GM21515 (cell line): ENCODE results near the gene SOS2.

Source experiments
- ATAC-seq: cut with Tn5 transposase; IDR thresholded peaks from one replicate; pipeline ENCODE4 v1.9.1; 2021; ENCODE audit not compliant: unreplicated experiment

The SOS2 gene

GRCh38 chr14:50231475-50232275 is at the start of gene SOS2:
TSS of gene SOS2 (minus strand) at chr14:50231578. CDS start at chr14:50231283, 295 bp downstream.
- ATAC-seq, result peak; percentile 87

DNA sequence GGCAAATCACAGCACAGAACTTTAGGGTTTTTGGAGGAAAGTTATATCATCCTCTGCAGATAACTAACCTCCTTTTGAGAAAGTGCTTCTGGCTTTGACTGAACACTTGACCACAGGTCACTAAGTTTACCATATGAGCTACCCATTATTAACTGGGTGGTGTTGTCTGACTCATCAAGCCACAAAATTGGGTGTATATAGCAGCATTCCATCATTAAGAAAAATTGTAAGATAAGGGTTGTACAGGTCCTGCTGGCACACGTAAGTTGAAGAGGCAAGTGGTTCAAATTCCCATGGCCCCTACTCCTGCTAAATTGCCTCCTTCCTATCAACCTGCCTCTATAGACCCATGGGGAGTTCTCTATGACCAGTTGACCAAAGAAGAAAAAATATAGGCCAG is 41.1 kb upstream of the SOS2 start:
- ATAC-seq, result no peak

DNA sequence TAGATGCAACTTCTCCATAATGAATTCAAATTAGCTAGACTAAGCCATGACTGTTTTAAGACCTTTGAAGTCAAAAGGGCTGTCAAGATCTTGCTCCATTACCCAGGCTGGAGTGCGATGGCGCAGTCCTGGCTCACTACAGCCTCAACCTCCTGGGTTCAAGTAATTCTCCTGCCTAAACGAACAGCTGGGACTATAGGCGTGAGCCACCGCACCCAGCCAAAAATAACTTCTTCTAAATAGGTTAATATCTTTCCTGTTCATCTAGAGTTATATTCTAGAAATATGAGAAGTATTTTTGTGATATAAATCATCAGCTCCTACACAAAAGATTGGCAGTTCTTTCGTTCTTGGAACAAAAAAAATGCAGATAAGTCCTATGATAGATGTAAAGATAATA is 39.6 kb upstream of the SOS2 start:
- no peak for ATAC-seq

DNA sequence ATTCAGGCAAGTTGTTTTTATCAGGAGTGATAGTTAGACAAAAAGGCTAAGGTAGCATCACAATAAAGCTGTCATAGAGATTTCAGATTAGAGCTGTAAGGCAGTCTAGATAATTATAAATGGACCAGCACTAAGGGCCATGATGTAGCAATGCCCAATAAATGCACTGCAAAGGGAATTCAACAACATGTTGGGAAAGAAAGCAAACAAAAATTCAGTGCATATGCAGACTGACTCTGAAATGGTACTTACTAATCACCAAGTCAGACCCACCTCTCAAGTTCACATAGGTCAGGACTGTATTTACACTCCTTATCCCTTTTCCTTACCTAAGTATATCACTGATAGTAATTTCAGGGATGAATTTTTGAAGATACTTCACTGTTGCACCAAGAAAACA is 33.7 kb upstream of the SOS2 start:
- ATAC-seq, result no peak

DNA sequence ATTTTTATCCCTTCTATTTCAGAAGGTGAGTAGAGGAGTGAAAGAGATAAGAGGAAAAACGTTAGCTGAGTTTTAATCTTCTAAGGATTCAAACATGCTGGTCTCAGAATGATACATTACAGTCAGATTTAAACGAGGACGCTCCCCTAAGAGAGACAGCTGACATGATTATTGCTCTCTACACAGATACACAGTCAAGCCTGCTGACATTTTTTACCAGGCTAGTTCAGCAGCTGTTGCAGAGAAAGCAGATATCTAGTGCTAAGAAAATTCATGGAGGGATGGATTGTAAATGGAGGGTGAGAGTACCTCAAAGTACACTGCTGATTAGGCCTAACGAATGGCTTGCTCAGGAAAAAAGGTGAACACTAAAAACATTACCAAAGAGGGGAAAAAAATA is 31.9 kb upstream of the SOS2 start:
- ATAC-seq, result no peak

DNA sequence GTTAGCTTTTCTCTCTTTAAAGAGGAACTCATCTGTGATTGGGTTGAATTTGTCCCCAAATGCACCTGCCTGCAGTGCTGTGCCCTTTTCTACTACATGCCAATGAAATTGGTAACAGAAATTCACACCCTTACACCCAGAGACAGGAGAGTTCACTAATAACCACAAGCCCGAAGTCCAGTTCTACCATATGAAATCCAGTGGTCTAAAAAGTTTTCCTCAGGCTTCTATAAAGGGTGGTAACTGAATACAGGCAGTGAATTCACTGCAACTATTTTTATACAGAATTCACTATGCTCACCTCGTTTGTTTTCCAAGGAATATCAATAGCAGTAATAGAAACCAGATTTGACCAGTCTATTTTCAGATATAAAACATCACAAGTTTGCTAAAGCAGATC is 31.5 kb upstream of the SOS2 start:
- ATAC-seq, result no peak

GRCh38 chr14:50260511-50260910 is 29.1 kb upstream of the SOS2 start:
- ATAC-seq, result no peak

DNA sequence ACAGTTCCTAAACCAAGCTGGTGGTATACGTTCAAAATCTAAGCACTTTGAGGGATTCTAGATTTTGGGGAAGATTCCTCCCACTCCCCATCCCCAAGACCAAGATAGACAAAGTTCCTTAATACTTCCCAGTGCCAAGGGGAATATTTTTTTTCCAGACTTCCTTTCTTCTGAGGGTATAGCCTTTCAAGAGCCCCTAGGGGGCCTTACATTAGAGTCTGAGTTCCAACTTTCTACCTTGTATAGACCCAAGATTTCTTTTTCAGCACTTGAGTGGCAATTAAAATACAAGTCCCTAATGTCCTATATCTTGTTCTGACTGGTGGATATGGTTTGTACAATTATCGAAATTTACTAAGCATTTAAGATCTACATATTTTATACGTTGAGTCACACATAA is 28.7 kb upstream of the SOS2 start:
- no peak for ATAC-seq

DNA sequence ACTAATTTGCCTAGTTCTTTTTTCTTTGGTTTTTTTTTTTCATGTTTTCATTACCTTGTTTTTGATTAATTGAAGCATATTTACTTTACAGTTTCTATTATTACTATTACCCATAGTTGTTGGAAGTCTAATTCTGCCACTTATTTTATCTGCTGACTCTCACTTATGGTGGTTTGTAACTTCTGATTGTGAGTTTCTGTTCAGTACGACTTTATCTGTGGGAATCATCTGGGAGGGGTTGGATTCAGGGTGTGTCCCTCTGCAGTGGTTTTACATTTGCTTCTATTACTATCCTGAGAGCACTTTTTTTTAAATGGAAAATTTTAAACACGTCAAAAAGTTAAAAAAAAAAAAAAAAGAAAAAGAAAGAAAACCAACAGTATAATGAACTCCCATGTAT is 26.4 kb upstream of the SOS2 start:
- no peak for ATAC-seq

DNA sequence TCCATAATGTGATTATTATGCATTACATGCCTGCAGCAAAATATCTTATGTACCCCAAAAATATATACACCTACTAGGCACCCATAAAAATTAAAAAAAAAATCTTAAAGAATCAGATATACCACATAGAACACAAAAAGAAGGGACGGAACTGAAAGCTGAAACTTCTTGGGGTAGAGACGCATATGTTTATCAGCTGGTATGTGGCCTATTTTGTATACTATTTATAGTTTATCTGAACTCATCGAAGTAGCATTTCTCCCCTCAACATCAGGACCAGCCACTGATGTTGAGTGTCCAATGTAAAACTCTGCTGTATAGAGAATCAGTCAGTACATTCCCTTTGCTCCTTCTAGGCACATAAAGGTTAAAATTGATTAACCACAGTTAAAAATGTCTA is 22.9 kb upstream of the SOS2 start:
- no peak for ATAC-seq

DNA sequence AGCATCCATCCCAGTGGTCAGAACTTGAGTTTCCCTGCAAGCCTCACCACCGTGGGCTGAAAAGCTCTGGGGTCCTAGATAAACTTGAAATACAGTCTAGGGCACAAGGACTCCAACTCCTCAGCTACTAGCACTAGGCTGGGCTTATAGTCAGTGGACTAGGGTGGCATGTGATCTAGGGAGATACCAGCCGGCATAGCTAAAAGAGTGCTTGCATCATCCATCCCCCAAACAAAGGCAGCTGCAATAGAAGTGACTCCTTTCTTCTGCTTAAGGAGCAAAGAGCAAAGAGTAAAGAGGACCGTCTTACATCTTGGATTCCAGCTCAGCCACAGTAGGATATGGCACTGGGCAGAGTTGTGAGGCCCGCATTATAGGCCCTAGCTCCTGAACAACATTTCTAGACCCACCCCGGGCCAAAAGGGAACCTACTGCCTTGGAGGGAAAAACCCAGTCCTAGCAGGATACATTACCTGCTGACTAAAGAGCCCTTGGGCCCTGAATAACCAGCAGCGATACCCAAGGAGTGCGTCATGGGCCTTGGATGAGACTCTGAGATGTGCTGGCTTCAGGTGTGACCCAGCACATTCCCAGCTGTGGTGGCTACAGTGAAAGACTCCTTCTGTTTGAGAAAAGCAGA is 17.9 kb upstream of the SOS2 start:
- ATAC-seq, result no peak

- ATAC-seq, result no peak
Observed at GRCh38 chr14:50247245-50247644, 15.9 kb upstream of the SOS2 start.

DNA sequence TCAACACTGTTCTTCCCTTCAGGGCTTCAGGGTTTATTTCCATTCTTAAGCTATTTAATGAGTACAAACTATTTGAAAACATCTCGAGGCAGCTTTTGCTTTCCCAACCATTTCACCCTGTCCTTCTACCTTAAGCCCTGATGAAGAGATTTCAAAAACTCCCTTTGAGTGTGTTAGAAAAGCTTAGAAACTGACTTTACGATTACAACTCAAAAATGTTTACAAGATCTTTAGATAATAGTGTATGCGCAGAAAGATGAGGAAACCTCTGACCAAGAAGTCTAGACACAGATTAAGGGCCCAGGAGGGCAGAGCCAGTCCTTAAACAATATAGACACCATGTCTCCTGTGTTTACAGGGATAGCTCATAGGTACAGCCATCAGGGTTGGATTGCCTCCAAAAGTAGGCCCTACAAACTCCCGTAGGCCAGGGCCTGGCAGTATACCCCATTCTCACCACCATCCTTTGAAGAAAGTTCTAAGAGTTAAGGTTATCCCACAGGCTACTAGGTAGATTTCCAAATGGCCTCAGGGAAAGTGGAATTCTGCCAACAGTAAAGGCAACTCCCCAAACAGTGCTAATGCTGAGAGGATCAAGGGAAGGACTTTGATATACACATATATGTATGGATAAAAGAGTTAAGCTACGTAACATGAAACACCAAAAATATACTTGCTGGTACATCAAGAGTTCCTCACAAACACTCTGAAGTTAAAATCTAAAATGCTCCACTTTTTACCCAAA is 11.4 kb upstream of the SOS2 start:
- ATAC-seq, result no peak

- ATAC-seq, result no peak
Observed at GRCh38 chr14:50242096-50242495, 10.7 kb upstream of the SOS2 start.

- no peak for ATAC-seq
Observed at GRCh38 chr14:50237427-50237826, 6.0 kb upstream of the SOS2 start.

GRCh38 chr14:50233951-50234250 is 2.5 kb upstream of the SOS2 start:
- ATAC-seq, result no peak

- no peak for ATAC-seq
Observed at GRCh38 chr14:50233166-50233950, 2.0 kb upstream of the SOS2 start.

GRCh38 chr14:50232276-50232642 is 881 bp upstream of the SOS2 start:
- no peak for ATAC-seq

DNA sequence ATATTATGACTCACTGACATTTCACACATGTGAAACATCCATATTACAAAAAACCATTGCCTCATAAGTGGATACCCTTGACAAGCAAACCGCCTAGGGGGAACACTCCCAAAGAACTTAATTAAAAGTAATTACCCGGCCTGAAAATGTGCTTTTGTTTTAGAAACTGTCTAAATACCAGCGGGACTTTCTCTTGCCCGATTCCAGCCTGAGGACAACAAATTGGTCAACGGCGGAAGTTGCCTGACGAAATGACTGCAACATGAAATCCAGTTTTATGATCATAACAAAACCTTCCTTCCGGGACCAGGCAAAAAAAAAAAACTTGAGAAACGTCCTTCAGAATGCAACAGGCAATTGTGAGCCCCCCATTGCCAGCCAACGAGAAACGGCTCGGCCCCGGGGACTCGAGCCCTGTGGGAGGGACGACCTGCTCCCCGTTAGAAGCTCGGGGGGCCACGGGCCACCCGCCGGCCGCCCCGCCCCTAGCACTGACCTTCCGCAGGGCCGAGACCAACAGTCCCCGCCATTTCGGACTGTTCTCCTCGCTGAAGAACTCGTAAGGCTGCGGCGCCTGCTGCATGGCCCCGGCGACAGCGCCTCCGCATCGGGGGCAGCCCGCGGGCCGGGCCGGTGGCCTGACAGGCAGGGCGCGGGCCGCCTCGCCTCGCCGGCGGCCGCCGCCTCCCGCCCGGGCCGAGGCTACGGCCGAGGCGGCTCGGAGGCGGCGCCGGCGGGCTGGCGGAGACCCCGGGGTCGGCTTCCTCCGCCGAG is 490 bp downstream of the SOS2 start:
- ATAC-seq, result peak; percentile 37

DNA sequence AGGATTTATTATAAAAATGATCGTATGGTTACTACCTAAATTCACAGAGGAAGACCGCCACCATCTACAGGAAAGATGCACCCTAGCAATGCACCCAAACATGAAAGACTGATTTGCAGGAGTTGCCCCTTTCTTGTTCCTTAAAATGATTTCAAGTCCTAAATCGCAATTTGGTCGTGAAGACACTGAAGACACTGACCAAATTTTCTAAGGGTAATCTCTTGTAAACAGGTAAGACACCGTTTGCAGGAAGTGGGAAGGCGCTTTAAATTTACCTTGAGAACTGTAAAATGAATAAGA is 1.0 kb downstream of the SOS2 start:
- ATAC-seq, result no peak

DNA sequence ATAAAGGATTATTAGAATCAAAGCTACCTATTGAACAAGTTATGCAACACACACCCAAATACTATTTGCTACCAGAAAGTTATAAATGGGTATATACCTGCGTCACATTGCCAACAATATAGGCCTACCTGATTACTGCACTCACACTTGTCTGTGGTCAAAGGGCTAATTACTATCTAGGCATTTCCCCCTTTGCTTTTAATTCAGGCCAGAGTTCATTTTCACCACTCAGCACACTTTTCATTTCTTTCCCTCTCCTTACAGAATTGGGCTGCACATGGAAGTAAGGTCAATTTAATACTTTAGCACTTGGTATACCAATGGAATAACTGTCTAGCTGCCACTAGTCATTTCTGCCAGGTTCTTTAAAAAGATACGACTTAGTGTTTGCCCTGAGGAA is 1.7 kb downstream of the SOS2 start:
- ATAC-seq, result no peak
